Measurements from ENCODE around the gene BACH2. TPM values are rescaled to one million over a fixed set of nuclear protein-coding genes. Genes with fewer than 3 reads are reported as not detected.
A peak's percentile ranks its signal among the peaks of the same experiment; 100 is the strongest.

BACH2 gene
- total and polyA plus RNA-seq, 10 of the 15 experiments (the other 5 are each of a cell fraction or from before 2014, with no cell fraction given): 0.03 to 0.28 (median 0.04) TPM; not detected in 3

DNA sequence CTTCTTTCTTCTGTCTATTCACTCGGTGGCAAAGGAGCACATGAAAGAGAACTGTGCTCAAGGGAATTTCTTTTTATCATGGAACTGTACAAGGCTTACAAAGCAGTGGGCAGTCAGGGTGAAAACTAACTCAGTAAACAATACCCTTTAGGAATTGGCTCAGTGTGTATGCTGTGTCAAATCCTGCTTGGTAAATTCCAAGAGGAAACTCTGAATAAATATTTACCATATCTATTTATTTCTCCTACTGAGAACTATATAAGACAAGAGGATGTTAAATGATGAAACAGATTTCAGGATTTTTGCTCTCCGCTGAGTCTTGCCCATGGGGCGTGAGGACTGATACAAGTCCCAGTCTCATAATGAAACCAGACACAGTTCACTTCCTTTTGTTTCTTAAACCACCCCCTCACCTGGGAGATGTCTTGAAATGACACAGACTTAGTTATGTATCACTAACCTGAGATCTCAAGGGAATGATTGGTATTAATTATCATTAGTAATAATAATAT lies 188.8 kb downstream of the BACH2 start (continued):
- TF ChIP-seq, protein P1, sequence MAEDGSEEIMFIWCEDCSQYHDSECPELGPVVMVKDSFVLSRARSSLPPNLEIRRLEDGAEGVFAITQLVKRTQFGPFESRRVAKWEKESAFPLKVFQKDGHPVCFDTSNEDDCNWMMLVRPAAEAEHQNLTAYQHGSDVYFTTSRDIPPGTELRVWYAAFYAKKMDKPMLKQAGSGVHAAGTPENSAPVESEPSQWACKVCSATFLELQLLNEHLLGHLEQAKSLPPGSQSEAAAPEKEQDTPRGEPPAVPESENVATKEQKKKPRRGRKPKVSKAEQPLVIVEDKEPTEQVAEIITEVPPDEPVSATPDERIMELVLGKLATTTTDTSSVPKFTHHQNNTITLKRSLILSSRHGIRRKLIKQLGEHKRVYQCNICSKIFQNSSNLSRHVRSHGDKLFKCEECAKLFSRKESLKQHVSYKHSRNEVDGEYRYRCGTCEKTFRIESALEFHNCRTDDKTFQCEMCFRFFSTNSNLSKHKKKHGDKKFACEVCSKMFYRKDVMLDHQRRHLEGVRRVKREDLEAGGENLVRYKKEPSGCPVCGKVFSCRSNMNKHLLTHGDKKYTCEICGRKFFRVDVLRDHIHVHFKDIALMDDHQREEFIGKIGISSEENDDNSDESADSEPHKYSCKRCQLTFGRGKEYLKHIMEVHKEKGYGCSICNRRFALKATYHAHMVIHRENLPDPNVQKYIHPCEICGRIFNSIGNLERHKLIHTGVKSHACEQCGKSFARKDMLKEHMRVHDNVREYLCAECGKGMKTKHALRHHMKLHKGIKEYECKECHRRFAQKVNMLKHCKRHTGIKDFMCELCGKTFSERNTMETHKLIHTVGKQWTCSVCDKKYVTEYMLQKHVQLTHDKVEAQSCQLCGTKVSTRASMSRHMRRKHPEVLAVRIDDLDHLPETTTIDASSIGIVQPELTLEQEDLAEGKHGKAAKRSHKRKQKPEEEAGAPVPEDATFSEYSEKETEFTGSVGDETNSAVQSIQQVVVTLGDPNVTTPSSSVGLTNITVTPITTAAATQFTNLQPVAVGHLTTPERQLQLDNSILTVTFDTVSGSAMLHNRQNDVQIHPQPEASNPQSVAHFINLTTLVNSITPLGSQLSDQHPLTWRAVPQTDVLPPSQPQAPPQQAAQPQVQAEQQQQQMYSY (CRISPR knock-in tag; IDR thresholded peaks at IDR 0.05): no peak
- TF ChIP-seq, protein P2, sequence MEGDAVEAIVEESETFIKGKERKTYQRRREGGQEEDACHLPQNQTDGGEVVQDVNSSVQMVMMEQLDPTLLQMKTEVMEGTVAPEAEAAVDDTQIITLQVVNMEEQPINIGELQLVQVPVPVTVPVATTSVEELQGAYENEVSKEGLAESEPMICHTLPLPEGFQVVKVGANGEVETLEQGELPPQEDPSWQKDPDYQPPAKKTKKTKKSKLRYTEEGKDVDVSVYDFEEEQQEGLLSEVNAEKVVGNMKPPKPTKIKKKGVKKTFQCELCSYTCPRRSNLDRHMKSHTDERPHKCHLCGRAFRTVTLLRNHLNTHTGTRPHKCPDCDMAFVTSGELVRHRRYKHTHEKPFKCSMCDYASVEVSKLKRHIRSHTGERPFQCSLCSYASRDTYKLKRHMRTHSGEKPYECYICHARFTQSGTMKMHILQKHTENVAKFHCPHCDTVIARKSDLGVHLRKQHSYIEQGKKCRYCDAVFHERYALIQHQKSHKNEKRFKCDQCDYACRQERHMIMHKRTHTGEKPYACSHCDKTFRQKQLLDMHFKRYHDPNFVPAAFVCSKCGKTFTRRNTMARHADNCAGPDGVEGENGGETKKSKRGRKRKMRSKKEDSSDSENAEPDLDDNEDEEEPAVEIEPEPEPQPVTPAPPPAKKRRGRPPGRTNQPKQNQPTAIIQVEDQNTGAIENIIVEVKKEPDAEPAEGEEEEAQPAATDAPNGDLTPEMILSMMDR (IDR thresholded peaks at IDR 0.05 in 2 of 3, conservative IDR thresholded peaks at IDR 0.05 in 1 of 3; ENCODE audit: control insufficient read depth in 2 of 3, extremely low read depth in 1 of 3, insufficient read depth in 1 of 3, low read depth in 3 of 3, low read length in 3 of 3): no peak
- TF ChIP-seq RUNX3 (IDR thresholded peaks at IDR 0.05; ENCODE audit: low read length): peak; percentile 80
- TF ChIP-seq BHLHE40 (IDR thresholded peaks at IDR 0.05; ENCODE audit: borderline replicate concordance in 1 of 2, low read depth in 2 of 2, low read length in 1 of 2): peak in 1 of 2 experiments; percentile 5; a peak in 1 of 4 replicates
- TF ChIP-seq SMARCA5 (IDR thresholded peaks at IDR 0.05): no peak
- TF ChIP-seq FOXK2 (IDR thresholded peaks at IDR 0.05): no peak
- TF ChIP-seq REST (IDR thresholded peaks at IDR 0.05; ENCODE audit: low read depth, low read length): no peak
- TF ChIP-seq EGR1 (IDR thresholded peaks at IDR 0.05; ENCODE audit: borderline replicate concordance in 1 of 2, low read depth in 2 of 2, low read length in 2 of 2): peak in 1 of 2 experiments; percentile 49; a peak in 1 of 3 replicates
- TF ChIP-seq ZBED1 (IDR thresholded peaks at IDR 0.05; ENCODE audit: borderline replicate concordance): peak; percentile 63; the same call in 1 of the 2 replicates
- peak; percentile 91 for TF ChIP-seq JUNB (IDR thresholded peaks at IDR 0.05)
- no peak for TF ChIP-seq ZNF592 (IDR thresholded peaks at IDR 0.05)
- peak; percentile 58; the same call in 1 of the 2 replicates for TF ChIP-seq JUND (IDR thresholded peaks at IDR 0.05; ENCODE audit: low read depth, low read length)
- peak; percentile 76 for TF ChIP-seq PAX5 (IDR thresholded peaks at IDR 0.05; ENCODE audit: borderline replicate concordance, low read depth, low read length)
- 0 out of 2 replicates have a peak, but pooled peaks have one; percentile 47 for TF ChIP-seq TCF3 (IDR thresholded peaks at IDR 0.05; ENCODE audit: borderline replicate concordance, insufficient read depth, low read depth, low read length)
- no peak for TF ChIP-seq NFYB (IDR thresholded peaks at IDR 0.05; ENCODE audit: insufficient read depth, low read depth, low read length)
